KMS-11 (cell line): ENCODE measurements around the gene CRYBB2.
"Not testable (repeated sequence)": the region's sequence is repeated elsewhere in the genome, so short reads cannot be mapped to it uniquely, and the experiment has no call there.

ENCODE experiments used
- H2AFZ ChIP-seq: fragments of 200-600 bp; sonication (generic); 2 replicates; pipeline ENCODE4 v1.6.1; 2016; ENCODE audit warnings: antibody characterized with exemption, mixed run types, low read depth
- H3K27ac ChIP-seq: fragments of 200-600 bp; sonication (generic); 2 replicates; pipeline ENCODE4 v1.6.1; 2016; ENCODE audit warnings: mild to moderate bottlenecking, mixed run types
- H3K27me3 ChIP-seq: fragments of 200-600 bp; sonication (generic); 2 replicates; pipeline ENCODE4 v1.6.1; 2017; ENCODE audit warnings: mild to moderate bottlenecking, low read depth, mixed run types, moderate library complexity; ENCODE audit not compliant: insufficient read depth
- H3K36me3 ChIP-seq: fragments of 200-600 bp; sonication (generic); 2 replicates; pipeline ENCODE4 v1.6.1; 2017; ENCODE audit warnings: mild to moderate bottlenecking, mixed run types; ENCODE audit not compliant: insufficient read depth
- H3K4me1 ChIP-seq: fragments of 200-600 bp; sonication (generic); 2 replicates; pipeline ENCODE4 v1.6.1; 2016; ENCODE audit warnings: mild to moderate bottlenecking, low read depth, mixed run types; ENCODE audit not compliant: poor library complexity, severe bottlenecking
- H3K4me2 ChIP-seq: fragments of 200-600 bp; sonication (generic); 2 replicates; pipeline ENCODE4 v1.7.0; 2016; ENCODE audit warnings: mild to moderate bottlenecking, mixed run types
- H3K4me3 ChIP-seq: fragments of 200-600 bp; sonication (generic); IDR thresholded peaks from 2 replicates; pipeline ENCODE4 v1.6.1; 2017; ENCODE audit warnings: low read depth, low read length, mixed read lengths; ENCODE audit not compliant: insufficient read depth
- H3K79me2 ChIP-seq: fragments of 200-600 bp; sonication (generic); 2 replicates; pipeline ENCODE4 v1.6.1; 2016; ENCODE audit warnings: low read depth, mixed run types; ENCODE audit not compliant: insufficient read depth
- H3K9ac ChIP-seq: fragments of 200-600 bp; sonication (generic); 2 replicates; pipeline ENCODE4 v1.6.1; 2016; ENCODE audit warnings: mild to moderate bottlenecking, mixed run types
- H4K20me1 ChIP-seq: fragments of 200-600 bp; sonication (generic); 2 replicates; pipeline ENCODE4 v1.6.1; 2016; ENCODE audit warnings: mild to moderate bottlenecking, mixed run types; ENCODE audit not compliant: insufficient read depth
- CTCF ChIP-seq: fragments of 200-600 bp; sonication (generic); conservative IDR thresholded peaks from 2 replicates; pipeline ENCODE4 v1.6.1; 2017; ENCODE audit warnings: low read depth, mild to moderate bottlenecking, antibody characterized with exemption, low read length, moderate library complexity, mixed read lengths

CRYBB2 gene

GRCh38 chr22:25177895-25178294 lies 41.5 kb upstream of the CRYBB2 start:
- TF ChIP-seq CTCF: no peak
- no peaks in the 10 kb centered on the region for H3K79me2 ChIP-seq
- no peaks in the 10 kb centered on the region for H3K4me1 ChIP-seq
- H3K27ac ChIP-seq: no peak overlapping the region
- no peak overlapping the region for H3K4me2 ChIP-seq
- no peak overlapping the region for H3K4me3 ChIP-seq
- H3K9ac ChIP-seq: no peak overlapping the region
- no peaks in the 10 kb centered on the region for H3K27me3 ChIP-seq
- no peaks in the 10 kb centered on the region for H4K20me1 ChIP-seq
- no peaks in the 10 kb centered on the region for H3K36me3 ChIP-seq
- H2AFZ ChIP-seq: no peak overlapping the region

GRCh38 chr22:25178348-25178747 lies 41.1 kb upstream of the CRYBB2 start:
- not testable (repeated sequence) for H4K20me1 ChIP-seq, H3K4me2 ChIP-seq, H3K36me3 ChIP-seq, H3K27ac ChIP-seq, H3K9ac ChIP-seq, H3K27me3 ChIP-seq, H3K4me1 ChIP-seq, H3K79me2 ChIP-seq, H2AFZ ChIP-seq, H3K4me3 ChIP-seq

GRCh38 chr22:25178869-25179631 lies 40.4 kb upstream of the CRYBB2 start:
- H3K4me3 ChIP-seq, H3K27ac ChIP-seq, H3K4me2 ChIP-seq, H2AFZ ChIP-seq, H3K9ac ChIP-seq, H3K27me3 ChIP-seq, H4K20me1 ChIP-seq, H3K36me3 ChIP-seq, H3K4me1 ChIP-seq, H3K79me2 ChIP-seq: not testable (repeated sequence)

- H3K27ac ChIP-seq: no peak overlapping the region
- H3K4me3 ChIP-seq: no peak overlapping the region
- no peak for TF ChIP-seq CTCF
- H4K20me1 ChIP-seq: no peaks in the 10 kb centered on the region
- H3K9ac ChIP-seq: no peak overlapping the region
- H2AFZ ChIP-seq: no peak overlapping the region
- H3K4me1 ChIP-seq: no peaks in the 10 kb centered on the region
- no peaks in the 10 kb centered on the region for H3K27me3 ChIP-seq
- no peaks in the 10 kb centered on the region for H3K79me2 ChIP-seq
- no peaks in the 10 kb centered on the region for H3K36me3 ChIP-seq
- H3K4me2 ChIP-seq: no peak overlapping the region
These were observed 37.0 kb upstream of the CRYBB2 start for GRCh38 chr22:25182131-25183110.

GRCh38 chr22:25183949-25184619 lies 35.4 kb upstream of the CRYBB2 start:
- Histone ChIP-seq H3K4me1 (no peaks in the 10 kb centered on the region), H3K36me3 (no peaks in the 10 kb centered on the region), H3K9ac (no peak overlapping the region), H3K79me2 (no peaks in the 10 kb centered on the region), H3K27me3 (no peaks in the 10 kb centered on the region), H4K20me1 (no peaks in the 10 kb centered on the region), H3K27ac (no peak overlapping the region), H3K4me3 (no peak overlapping the region), H2AFZ (no peak overlapping the region), H3K4me2 (no peak overlapping the region)
- TF ChIP-seq CTCF: no peak
